DMS79 (cell line): ENCODE data around the gene DOK3.
"Not testable (repeated sequence)": the region's sequence is repeated elsewhere in the genome, so short reads cannot be mapped to it uniquely, and the experiment has no call there.

Experiments used
- DNase-seq: peaks from one replicate; lab custom pipeline; 2025; lab: John Stamatoyannopoulos, UW

DOK3 gene

DNA sequence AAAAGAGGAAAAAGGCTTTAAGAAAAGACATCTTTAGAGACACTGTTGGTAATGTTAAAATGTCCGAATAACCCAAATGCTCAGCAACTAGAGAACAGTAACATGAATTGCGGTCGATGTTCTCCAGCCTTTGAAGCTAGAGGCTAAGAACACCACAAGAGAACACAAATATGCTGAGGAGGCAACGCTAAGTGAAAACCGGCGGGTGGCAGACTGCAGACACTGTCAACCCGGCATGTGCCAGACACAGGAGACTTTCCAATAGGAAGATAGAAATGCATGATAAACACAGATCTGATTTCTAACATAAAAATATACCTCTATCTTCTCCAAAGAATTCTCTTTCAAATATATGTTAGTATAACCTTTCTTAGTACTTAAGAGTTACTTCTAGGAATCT lies 25.5 kb upstream of the DOK3 start:
- no peak for DNase-seq

DNA sequence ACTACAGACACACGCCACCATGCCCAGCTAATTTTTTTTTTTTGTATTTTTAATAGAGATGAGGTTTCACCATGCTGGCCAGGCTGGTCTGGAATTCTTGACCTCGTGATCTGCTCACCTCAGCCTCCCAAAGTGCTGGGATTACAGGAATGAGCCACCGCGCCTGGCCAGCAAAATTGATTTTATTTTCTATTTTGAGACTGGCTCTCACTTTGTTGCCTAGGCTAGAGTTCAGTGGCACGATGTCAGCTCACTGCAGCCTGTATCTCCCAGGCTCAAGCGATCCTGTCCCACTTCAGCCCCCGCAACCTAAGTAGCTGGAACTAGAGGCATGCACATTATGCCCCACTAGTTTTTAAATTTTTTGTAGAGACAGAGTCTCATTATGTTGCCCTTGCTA lies 24.8 kb upstream of the DOK3 start:
- not testable (repeated sequence) for DNase-seq

GRCh38 chr5:177531209-177531940 lies 21.7 kb upstream of the DOK3 start:
- no peak for DNase-seq

DNA sequence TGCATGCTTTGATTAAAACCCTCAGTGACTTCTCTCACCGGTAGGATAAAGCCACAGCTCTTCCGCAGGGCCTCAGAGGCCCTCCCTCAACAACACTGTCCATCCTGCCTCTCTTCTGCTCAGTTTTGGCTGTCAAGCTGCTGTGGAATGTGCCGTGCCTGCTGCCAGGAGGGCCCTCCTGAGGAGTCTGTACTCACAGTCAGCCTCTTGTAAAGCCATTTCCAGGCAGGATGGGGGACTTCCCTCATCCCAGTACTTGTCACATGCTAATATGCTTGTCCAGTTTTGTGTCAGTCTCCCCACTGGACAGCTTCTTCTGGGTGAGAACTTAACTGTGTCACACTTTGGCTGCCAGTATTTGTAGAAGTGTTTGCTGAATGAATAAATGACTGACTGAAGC lies 21.0 kb upstream of the DOK3 start:
- DNase-seq: no peak

DNA sequence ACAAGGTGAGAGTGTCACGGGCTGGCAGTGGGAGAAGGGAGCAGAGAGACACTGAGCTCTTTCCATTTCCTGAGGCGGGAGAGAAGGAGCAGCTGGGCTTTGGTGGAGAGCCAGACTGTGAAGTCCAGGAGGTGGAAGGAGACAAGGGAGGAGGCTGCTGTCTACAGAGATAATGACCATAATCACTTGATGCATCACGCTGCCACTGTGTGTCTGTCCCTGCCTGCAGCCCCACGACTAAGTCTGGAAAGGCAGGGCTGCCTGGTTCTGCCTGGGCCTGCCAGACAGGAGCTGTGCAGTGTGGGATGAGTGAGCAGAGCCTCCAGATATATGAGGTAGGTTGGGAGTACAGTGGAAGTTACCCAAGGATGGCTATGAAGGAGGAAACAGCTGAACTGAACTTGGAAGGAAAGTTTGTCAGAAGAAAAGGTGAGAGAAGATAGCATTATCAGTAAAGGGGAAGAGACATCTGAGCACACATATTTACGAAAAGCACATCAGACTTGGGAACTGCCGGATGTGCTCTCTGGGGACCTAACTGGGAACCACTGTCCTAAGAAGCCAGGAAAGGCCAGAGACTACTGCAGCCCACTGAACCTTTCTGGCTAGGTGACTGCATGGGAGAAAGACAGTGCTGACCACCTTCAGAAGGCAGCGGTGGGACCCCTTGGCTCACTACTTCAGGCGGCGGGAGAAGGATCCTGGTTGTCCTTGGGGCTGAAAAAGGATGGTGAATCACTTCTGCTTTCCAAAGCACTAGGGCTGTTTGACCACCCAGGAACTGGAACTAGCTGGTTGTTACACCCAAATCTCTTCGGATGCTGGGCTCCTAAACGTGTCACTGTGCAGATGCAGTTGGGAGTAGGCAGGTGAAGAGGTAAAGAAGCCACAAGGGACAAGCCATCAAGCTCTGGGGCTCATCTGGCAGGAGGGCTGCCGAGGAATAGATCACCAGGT lies 19.9 kb upstream of the DOK3 start:
- no peak for DNase-seq

DNA sequence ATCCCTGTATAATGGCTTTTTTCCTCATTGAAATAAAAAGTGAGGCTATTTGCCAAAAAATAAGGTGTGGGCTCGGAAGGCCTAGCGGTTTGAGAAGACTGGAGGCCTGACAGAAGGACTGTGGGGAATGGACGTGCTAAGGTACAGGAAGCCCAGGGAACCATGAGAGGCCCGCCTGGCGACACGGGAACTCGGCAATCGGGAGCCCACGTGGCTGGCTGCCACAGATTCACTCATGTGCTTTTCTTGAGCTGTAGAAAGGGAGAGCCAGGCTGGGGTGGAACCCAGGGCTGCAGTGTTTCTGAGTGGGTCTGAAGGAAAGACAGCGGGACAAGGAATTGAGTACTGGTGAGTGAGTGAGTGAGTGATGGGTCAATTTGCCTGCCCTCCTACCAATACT lies 19.0 kb upstream of the DOK3 start:
- DNase-seq: no peak

DNA sequence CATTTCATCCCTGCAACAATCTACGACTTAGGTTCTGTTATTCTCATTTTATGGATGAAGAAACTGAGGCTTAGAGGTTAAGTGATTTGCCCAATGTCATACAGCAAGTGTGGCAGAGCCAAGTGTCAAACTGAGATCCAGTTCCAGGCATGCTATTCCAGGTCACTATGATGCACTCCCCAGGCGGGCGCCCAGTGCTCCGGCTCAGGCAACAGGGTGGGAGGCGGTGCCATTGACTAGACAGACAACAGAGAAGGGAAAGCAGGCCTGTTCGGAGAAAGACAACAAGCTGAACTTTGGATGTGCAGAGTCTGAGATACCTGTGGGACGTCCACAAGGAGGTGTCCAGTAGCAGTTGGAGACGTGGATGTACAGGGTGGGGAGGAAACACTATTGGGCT lies 18.0 kb upstream of the DOK3 start:
- DNase-seq: no peak

GRCh38 chr5:177526791-177527190 lies 17.2 kb upstream of the DOK3 start:
- no peak for DNase-seq

- DNase-seq: no peak
Measured at GRCh38 chr5:177526191-177526590, 16.6 kb upstream of the DOK3 start.

- DNase-seq: no peak
Measured at GRCh38 chr5:177524941-177525655, 15.5 kb upstream of the DOK3 start.

- no peak for DNase-seq
Measured at GRCh38 chr5:177524539-177524900, 14.9 kb upstream of the DOK3 start.

DNA sequence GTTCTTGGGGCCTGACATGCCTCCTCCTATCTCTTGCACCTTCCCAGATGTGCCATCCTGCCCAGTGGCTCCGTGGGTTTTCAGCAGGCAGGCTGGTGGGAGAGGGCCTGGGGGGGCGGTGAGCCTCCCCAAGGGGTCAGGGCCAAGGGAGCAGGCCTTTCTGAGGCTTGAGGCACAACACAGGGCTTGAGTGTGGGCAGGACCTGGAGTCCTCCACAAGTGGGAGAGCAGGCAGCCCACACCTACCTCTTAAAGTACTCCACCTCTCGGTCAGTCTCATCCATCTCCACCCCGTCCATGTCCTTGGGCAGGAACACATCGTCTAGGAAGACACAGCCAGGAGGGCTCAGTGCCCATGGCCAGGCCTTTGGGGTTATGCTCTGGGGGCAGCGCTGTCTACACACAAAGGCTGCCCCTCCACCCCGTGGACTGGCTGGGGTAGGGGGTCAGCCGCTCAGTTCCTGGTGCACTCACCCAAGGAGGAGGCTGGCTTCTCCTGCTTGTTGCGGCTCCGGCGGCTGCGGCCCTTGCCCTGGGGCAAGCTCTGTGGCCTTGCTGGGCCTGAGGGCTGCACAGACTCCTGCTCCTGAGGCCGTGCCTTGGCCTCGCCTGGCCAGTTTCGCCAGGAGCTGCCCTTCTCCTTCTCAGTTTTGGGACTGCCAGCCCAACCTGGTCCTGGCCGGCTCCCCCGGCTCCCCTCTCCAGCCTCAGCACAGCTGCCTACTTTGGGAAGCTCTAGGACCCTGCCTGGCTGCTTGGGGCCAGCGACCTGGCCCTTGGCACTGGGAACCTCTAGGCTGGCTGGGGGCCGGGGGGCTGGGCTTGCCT lies 14.3 kb upstream of the DOK3 start:
- no peak for DNase-seq

- no peak for DNase-seq
Measured at GRCh38 chr5:177520916-177521513, 11.4 kb upstream of the DOK3 start.

GRCh38 chr5:177520271-177520670 lies 10.6 kb upstream of the DOK3 start:
- no peak for DNase-seq

GRCh38 chr5:177519463-177520235 lies 10.0 kb upstream of the DOK3 start:
- no peak for DNase-seq

DNA sequence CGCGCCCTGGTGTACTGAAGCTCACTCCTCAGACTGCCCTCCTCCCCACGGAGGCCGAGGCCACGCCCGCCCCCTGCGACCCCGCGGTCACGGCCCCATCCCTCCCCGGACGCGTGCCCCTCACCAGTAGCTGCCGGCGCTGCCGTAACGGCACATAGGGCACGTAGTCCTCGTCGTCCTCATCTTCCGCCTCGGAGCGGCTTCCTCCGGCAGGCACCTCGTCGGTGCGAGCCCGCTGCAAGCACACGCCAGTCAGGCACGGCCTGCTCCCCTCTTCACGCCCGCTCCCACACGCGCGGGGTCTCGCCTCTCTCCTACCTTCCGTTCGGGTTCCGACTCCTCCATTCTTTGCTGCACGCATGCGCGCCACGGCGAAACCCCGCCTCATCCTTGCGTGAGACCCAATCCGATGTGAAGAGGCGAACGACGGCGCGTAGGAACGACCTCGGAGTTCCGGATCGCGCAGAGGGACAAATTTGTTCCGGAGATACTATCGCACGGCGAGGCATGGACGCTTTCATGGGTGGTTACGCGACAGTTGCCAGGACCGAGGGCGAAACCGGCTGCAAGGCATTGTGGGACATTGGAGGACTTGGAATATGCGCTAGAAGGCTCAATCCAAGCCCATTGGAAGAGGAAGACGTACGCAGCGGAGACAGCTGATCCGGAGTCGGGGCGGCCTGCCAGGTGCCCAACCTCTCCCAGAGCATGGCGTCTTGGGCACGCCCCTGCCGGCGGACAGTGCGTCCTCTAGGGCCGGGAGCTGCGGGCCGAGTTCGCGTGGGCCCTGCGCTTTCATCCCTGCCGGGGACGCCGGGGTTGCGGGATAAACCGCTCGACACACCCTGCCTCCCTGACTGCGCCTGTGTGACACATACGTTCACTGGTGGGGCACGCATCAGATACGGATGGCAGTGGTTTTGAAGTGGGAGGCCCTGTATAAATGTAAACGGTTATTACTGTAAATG lies 7.3 kb upstream of the DOK3 start, which contains the start of gene DDX41:
TSS of gene DDX41 (minus strand) at position 361 of the 968 bp plus-strand sequence. CDS start at position 345, 16 bp downstream.
- DNase-seq: peak; percentile 89

- no peak for DNase-seq
Measured at GRCh38 chr5:177515580-177515979, 6.0 kb upstream of the DOK3 start.

- DNase-seq: no peak
Measured at GRCh38 chr5:177514541-177514940, 4.9 kb upstream of the DOK3 start.

GRCh38 chr5:177513500-177513899 lies 3.9 kb upstream of the DOK3 start:
- DNase-seq: no peak
